NCI-H1417 (cell line): ENCODE results near the gene PGRMC2.
"Not testable (repeated sequence)": the region's sequence is repeated elsewhere in the genome, so short reads cannot be mapped to it uniquely, and the experiment has no call there.

Experiments
- DNase-seq, 3 experiments: peaks; one replicate each; lab custom pipeline; 2025; lab: John Stamatoyannopoulos, UW

Gene PGRMC2

GRCh38 chr4:128267745-128268144, 19.9 kb downstream of the PGRMC2 start:
- no peak for DNase-seq

- not testable (repeated sequence) for DNase-seq
Observed at GRCh38 chr4:128267171-128267570, 20.4 kb downstream of the PGRMC2 start.

GRCh38 chr4:128265550-128265949, 22.1 kb downstream of the PGRMC2 start:
- not testable (repeated sequence) for DNase-seq

- not testable (repeated sequence) for DNase-seq
Observed at GRCh38 chr4:128259889-128260288, 27.7 kb downstream of the PGRMC2 start.

GRCh38 chr4:128258166-128258565, 29.4 kb downstream of the PGRMC2 start:
- not testable (repeated sequence) for DNase-seq

- peak in 1 of 3 experiments; percentile 7 for DNase-seq
Observed at GRCh38 chr4:128256539-128256938, 31.1 kb downstream of the PGRMC2 start.

- DNase-seq: no peak
Observed at GRCh38 chr4:128255906-128256305, 31.7 kb downstream of the PGRMC2 start.

GRCh38 chr4:128249787-128250668, 37.6 kb downstream of the PGRMC2 start:
- no peak for DNase-seq

GRCh38 chr4:128247906-128248305, 39.7 kb downstream of the PGRMC2 start:
- DNase-seq: no peak

GRCh38 chr4:128245391-128245790, 42.2 kb downstream of the PGRMC2 start:
- not testable (repeated sequence) for DNase-seq

GRCh38 chr4:128244379-128244778, 43.2 kb downstream of the PGRMC2 start:
- no peak for DNase-seq

GRCh38 chr4:128242601-128243000, 45.0 kb downstream of the PGRMC2 start:
- no peak for DNase-seq

GRCh38 chr4:128241981-128242380, 45.6 kb downstream of the PGRMC2 start:
- DNase-seq: no peak

GRCh38 chr4:128241425-128241913, 46.1 kb downstream of the PGRMC2 start:
- no peak for DNase-seq

- no peak for DNase-seq
Observed at GRCh38 chr4:128241019-128241418, 46.6 kb downstream of the PGRMC2 start.

- DNase-seq: no peak
Observed at GRCh38 chr4:128234836-128235235, 52.8 kb downstream of the PGRMC2 start.

- no peak for DNase-seq
Observed at GRCh38 chr4:128232719-128233118, 54.9 kb downstream of the PGRMC2 start.

GRCh38 chr4:128228845-128229795, 58.5 kb downstream of the PGRMC2 start:
- DNase-seq: peak in 2 of 3 experiments; percentile 47 to 79

GRCh38 chr4:128227991-128228571, 59.5 kb downstream of the PGRMC2 start:
- DNase-seq: peak in 2 of 3 experiments; percentile 43 to 72

GRCh38 chr4:128225148-128225547, 62.5 kb downstream of the PGRMC2 start:
- DNase-seq: peak in 1 of 3 experiments; percentile 27

- DNase-seq: peak in 1 of 3 experiments; percentile 55
Observed at GRCh38 chr4:128221586-128221985, 66.0 kb downstream of the PGRMC2 start.
